HG02759 (cell line): Measurements from ENCODE around the gene DUS1L.

Experiments
- ATAC-seq: cut with Tn5 transposase; IDR thresholded peaks from one replicate; pipeline ENCODE4 v1.9.1; 2021; ENCODE audit warnings: mild to moderate bottlenecking, moderate library complexity; ENCODE audit not compliant: unreplicated experiment

Gene DUS1L

GRCh38 chr17:82077617-82078358, 12.2 kb upstream of the DUS1L start:
- ATAC-seq: no peak

- no peak for ATAC-seq
Measured at GRCh38 chr17:82076785-82077591, 11.4 kb upstream of the DUS1L start.

GRCh38 chr17:82076018-82076784, 10.6 kb upstream of the DUS1L start:
- ATAC-seq: no peak

- no peak for ATAC-seq
Measured at GRCh38 chr17:82073446-82073845, 7.8 kb upstream of the DUS1L start.

GRCh38 chr17:82072827-82073226, 7.2 kb upstream of the DUS1L start:
- no peak for ATAC-seq

GRCh38 chr17:82070611-82071010, 5.0 kb upstream of the DUS1L start:
- no peak for ATAC-seq

GRCh38 chr17:82065193-82065637, 389 bp downstream of the DUS1L start:
- ATAC-seq: peak; percentile 37

GRCh38 chr17:82064433-82065192, 991 bp downstream of the DUS1L start:
- ATAC-seq: no peak

GRCh38 chr17:82063424-82064415, 1.9 kb downstream of the DUS1L start:
- no peak for ATAC-seq

- ATAC-seq: no peak
Measured at GRCh38 chr17:82062984-82063368, 2.6 kb downstream of the DUS1L start.

GRCh38 chr17:82062076-82062983, 3.3 kb downstream of the DUS1L start:
- ATAC-seq: no peak

GRCh38 chr17:82061047-82061925, 4.3 kb downstream of the DUS1L start:
- no peak for ATAC-seq

- no peak for ATAC-seq
Measured at GRCh38 chr17:82060614-82061013, 5.0 kb downstream of the DUS1L start.

- no peak for ATAC-seq
Measured at GRCh38 chr17:82060001-82060380, 5.6 kb downstream of the DUS1L start.

- no peak for ATAC-seq
Measured at GRCh38 chr17:82059272-82060000, 6.2 kb downstream of the DUS1L start.

GRCh38 chr17:82058855-82059249, 6.8 kb downstream of the DUS1L start:
- no peak for ATAC-seq
